GM21381 (cell line): ENCODE data around the gene LRRTM4.
"Not testable (repeated sequence)": the region's sequence is repeated elsewhere in the genome, so short reads cannot be mapped to it uniquely, and the experiment has no call there.

Experiments used
- ATAC-seq: cut with Tn5 transposase; IDR thresholded peaks from one replicate; pipeline ENCODE4 v1.9.1; 2021; ENCODE audit warnings: mild to moderate bottlenecking, moderate library complexity; ENCODE audit not compliant: unreplicated experiment

Gene LRRTM4

DNA sequence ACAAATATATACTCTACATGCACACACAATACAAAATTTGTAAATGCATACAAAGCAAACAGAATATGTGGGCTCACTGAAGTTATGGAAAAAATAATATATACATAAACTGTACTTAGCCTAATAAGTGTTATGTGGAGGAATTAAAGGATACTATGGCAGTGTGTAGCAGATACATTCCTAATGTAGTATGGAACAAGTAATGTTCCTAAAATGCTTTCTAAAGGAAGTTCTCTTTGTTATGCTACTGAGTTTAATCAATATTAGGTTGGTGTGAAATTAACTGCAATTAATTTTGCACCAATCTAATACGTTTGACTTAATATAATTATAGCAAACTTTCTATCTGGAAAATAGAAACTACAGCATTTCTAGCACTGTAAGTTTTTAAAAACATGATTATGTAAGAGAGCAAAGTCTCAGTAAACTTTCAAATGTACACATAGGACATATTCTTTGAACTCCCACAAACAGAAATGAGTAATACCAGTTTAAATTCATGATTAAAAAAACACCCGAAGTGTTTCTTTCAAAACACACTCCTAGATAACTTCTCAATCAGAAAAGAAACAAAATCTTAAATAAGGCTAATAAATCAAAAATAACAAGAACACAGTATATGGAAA, 331.3 kb downstream of the LRRTM4 start:
- no peak for ATAC-seq

DNA sequence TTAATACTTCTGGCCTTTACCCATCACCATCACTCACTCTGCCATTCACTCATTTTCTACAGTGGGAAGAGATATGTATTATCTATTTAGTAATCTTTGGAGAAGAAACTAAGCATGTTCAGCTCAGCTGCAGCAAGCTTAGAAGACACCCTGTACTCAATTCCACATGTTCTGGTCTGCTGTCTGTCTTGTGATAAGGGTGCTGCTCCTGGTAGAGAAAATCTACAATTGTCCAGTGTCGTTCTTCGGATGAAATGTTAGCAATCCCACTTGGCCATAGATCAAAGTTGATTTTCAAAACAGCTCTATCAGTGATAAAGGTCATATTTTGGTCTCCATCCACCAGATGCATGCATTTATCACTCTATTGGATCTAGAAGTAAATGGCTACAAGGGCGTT, 337.1 kb downstream of the LRRTM4 start:
- no peak for ATAC-seq

DNA sequence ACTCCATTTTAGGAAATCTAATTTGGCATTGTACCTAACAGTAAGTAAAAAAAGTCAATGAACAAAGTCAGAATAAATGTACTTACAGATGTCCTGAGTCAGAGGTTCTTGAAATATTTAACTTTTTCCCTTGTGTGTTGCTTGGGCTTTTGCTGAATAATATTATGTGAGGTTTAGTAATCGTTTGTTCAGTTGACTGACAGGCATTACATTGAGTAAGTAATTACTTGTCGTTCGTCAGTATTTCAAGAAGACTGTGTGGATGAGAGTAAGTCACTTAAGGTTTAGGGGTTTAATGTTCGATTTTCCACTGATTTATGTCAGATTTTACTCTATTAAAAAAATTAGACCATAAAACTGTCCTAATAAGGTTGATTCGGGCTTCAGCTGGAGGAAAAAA, 342.9 kb downstream of the LRRTM4 start:
- no peak for ATAC-seq

DNA sequence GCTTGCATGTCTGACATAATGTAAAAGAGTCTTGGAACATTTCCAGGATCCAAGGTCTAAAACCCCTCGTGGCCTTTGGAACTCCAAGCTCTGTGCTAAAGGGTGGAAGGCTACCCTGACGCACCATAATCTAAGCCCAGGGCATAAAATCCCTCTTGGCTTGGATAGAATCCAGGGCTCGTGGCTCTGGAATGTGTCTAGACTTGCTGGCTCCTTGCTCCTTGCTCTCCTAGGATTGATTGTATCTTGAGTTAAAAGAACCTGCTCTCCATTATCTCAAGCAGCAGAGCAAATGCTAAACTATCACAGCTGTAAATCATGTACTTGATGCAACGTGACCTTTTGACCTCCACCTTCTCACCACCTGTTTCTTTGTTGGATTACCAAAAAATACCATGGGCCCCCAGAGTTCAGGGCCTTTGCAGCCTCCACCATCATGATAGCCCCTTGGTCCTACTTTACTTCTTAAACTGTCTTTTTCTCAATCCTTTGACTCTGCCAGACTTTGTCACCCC, 346.9 kb downstream of the LRRTM4 start:
- not testable (repeated sequence) for ATAC-seq

GRCh38 chr2:77169426-77169825, 352.8 kb downstream of the LRRTM4 start:
- no peak for ATAC-seq

DNA sequence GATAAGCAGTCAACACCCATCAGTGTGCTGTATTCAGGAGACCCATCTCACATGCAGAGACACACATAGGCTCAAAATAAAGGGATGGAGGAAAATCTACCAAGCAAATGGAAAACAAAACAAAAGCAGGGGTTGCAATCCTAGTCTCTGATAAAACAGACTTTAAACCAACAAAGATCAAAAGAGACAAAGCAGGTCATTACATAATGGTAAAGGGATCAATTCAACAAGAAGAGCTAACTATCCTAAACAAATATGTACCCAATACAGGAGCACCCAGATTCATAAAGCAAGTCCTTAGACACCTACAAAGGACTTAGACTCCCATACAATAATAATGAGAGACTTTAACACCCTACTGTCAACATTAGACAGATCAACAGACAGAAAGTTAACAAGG, 358.2 kb downstream of the LRRTM4 start:
- ATAC-seq = not testable (repeated sequence)

- no peak for ATAC-seq
Measured at GRCh38 chr2:77161009-77161408, 361.2 kb downstream of the LRRTM4 start.

DNA sequence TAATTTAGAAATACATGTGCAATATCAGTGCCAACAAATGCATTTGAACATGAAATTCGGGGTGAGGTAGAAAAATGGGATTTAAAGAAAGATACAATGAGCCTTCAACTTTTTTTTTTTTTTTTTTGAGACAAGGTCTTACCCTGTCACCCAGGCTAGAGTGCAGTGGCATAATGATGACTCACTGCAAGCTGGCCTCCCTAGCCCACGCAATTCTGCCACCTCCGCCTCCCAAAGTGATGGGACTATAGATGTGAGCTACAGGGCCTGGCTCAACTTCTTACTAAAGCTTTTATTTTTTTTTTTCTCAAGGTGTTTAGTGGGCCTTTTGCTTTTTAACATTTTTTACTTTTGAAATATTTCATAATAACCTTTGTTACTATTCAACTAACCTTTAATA, 365.6 kb downstream of the LRRTM4 start:
- ATAC-seq = no peak

DNA sequence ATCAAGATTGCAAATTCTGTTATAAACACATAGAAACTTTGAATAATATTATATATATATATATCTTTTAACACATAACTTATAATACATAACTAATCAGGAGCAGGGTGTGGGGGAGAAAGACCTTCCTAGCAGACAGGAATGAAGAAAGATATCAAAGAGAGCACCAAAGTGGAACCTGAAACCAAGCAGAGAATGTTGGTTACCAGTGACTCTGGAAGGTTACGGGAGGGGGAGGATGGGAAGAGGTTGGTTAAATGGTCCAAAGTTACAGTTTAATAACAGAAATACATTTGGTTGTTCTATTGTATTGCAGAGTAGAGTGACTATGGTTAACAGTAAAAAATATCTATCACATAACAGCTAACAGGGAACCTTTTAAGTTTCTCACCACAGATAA, 366.7 kb downstream of the LRRTM4 start:
- no peak for ATAC-seq

DNA sequence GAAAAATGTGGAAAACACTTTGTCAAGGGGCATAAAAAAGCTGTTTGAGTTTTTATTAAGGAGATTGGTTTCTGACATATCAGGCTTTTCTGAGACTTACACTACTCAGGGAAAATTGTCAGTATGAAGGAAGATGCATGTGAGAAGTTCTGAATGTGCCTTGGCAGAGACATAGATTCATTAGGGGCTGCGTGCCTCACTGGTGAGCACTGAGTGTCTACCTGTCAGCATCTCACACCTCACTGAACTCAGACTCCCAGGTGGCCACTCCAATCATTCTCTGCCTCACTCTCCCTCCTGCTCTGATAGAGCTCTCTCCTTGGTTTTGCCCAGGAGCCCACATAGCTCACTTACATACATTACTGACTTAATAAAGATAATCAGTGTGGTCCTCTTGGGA, 372.6 kb downstream of the LRRTM4 start:
- no peak for ATAC-seq

- no peak for ATAC-seq
Measured at GRCh38 chr2:77147153-77147552, 375.0 kb downstream of the LRRTM4 start.

DNA sequence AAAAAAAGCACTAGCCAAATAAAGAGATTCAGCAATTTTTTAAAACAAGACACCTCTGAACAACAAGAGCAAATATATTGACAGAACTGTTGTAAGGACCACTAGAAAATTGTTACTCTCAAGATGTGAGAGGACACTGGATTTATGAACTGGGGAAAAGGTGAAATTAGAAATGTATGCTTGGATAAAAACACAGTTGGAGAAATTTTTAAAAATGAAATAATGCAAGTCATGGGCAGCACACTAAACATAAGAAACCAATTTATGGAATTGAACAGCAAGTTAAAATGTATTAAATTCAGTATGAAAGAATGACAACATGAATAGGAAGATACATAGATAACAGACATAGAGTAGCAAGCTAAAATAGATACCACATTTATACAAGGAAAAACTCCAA, 377.4 kb downstream of the LRRTM4 start:
- no peak for ATAC-seq

DNA sequence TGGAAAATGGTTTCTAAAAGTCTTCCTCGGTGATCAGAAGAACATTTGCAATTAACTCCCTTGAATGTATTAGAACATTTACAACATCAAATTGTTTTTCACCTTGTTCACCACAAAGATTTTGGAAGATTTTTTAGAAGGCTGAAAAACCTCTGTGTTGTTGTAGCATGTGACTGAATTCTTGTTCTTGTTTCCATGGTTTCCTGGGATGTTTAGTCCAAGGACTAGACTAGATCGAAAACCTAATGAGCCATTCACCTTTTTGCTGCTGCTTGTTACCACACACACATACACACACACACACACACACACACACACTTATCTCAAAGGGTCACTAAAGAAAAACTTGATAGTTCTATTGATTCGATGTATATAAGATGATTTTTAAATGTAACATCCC, 380.0 kb downstream of the LRRTM4 start:
- ATAC-seq = no peak

GRCh38 chr2:77128479-77128878, 393.7 kb downstream of the LRRTM4 start:
- ATAC-seq = not testable (repeated sequence)

DNA sequence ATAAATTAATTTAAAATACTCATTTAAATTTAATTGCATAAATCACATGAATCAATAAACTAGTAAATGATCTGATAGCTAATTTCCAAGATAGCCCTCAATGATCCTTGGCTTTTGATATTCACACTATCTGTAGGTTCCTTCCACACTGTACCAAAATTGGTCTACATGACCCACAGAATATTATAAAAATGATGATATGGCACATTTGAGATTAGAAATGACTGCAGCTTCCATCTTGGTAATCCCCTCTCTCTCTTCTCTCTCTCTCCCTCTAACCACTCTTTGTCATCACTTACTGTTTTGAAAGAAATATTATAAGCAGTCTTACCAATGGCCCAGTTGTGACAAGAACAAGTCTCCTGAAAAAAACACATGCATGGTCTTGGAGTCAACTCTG, 394.8 kb downstream of the LRRTM4 start:
- ATAC-seq = no peak

DNA sequence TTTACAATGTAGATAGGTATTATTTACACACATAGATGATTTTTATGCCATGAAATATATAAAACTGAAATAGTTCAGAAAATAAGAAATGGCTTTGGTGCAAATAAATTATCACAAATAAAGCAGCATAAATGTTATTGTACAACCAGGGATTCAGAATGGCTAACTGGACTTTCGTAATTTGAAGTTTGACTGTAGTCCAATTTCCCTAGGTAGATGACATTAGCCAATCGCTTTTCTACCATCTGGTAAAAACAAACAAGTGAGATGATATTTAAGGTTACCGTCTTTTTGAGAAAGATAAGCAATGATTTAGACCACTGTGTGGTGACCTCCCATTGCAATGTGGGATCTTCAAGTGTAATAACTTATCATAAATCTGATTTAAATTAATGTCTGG, 400.7 kb downstream of the LRRTM4 start:
- no peak for ATAC-seq

DNA sequence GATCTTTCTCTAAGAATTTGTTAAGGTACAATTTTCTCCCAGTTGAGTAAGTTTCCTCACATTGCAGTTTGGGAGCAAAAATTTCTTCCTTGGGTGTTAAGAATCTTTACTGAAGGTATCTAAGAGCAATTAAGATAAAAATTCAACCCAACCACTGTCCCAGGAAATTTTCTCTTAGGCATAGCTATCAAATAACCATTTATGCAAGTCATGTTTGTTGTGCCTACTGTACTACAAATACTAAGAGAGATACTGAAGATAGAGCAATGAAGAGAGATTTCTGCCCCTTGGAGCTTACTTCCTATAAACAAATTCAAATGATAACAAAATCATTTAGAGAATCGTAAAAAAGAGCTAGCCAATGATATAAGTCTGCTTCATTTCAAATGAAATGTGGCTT, 402.8 kb downstream of the LRRTM4 start:
- ATAC-seq = no peak

DNA sequence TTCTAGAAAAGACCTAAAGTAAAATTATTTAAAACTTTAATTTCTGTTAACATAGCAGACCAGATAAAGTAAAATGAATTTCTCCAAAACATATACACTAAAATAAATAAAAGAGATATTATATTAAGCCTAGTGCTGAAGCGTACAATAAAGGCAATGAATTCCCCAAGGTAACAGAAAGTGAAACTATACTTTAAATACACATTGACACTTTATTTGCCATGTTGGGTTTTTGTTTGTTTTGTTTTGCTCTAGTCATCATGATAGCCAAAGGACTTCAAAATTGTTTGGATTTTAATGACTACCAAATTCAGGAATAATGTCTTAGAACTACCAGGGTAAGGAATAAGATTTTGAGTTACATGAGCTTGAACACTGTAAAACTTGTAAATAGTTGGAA, 413.3 kb downstream of the LRRTM4 start:
- no peak for ATAC-seq

DNA sequence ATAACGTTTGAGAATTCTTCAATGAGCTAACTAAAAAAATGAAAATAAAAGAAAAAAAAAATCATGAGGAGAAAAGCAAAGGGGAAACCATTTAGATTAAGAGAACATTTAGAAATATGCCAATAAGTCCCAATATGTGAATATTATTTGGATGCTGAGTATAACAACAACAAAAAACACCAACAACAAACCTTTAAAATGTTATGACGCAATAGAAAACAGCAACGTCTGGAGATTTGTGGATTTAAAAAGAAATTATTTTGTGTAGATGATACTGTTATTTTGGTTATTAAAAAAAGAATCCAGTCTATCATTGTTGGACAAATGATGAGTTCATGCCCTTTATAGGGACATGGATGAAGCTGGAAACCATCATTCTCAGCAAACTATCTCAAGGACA, 417.2 kb downstream of the LRRTM4 start:
- ATAC-seq = no peak

DNA sequence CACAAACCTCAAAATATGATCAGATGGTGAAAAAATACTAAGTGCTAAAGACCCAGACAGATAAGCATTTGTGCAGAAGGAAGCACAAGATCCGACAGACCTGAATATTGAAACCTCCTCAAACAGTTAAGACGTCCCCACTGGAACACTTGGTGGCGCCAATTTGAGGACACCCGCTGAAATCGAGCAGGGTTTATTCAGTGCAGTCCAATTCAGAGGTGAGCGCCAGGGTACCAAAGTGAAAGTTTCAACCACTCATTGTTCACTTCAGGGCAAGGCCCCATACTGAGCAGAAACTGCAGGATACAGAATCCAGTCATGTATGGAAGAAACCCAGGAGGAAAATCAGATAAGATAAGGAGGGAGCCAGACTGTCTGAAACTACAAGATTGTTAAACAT, 417.6 kb downstream of the LRRTM4 start:
- no peak for ATAC-seq

DNA sequence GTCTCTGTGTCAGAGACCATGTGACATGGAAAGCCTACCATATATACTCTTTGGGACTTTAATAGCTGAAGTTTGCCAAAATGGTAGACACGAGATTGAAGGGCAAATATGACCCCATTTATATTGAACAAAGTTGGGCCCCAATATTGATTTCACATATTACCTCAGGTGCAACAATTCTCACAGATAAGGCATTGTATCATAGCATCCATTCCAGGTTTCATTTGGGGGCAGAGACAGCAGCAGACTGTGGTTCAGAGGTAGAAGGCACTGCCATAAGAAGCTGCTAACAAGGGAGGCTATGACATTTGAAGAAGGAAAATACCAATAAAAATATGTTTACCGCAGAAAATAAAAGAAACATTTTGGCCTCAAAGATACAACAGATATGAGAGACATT, 419.2 kb downstream of the LRRTM4 start:
- no peak for ATAC-seq

DNA sequence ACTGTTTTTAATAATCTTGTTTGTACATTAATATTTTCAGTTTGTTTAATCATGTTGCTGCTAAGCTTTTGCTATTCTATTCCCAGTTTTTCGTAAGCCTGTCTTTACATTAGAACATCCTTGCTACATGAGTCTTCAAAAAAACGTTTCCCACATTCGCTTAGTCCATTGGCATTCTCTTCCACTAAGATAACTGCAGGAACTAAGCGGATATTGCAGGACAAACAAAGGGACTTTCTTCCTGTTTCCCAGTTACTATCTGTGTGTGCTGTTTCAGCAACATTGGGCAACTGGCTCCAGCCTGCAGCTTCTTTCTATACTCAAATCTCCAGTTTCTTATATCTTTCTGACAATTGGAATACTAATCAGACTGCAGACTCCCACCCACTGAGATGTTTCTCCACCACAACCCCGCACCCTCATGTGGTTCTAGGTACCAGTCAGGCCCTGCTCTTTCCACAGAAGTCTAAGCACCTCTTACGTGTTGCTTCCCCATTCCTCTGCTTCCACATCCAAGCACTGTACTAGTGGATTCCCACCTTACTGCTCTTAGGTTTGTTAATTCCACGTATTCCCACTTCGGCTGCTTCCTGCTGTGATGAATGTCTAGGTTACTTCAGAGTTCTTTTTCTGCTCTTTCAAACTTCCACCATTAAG, 420.3 kb downstream of the LRRTM4 start:
- no peak for ATAC-seq

DNA sequence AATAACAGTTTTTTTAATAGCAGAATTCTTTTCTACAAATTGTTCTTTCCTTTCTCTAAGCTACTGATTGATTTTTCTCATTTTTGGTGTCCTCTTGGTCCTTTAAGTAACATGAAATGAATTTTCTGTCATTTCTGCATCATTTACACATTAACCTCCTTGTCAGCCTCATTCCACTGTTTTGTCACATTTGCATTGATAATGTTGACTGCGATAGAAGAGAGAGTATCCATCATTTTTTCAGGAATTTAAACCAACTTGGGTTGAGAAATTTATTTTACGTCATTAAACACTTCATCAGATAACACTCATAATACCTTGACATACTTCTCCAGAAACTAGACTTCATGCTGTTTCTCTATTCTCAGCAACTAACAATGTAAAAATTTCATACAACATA, 422.2 kb downstream of the LRRTM4 start:
- no peak for ATAC-seq
